CD14-positive monocyte (primary cell): ENCODE measurements around the gene BRD9. TPM values are rescaled to one million over a fixed set of nuclear protein-coding genes. Genes with fewer than 3 reads are reported as not detected.

Source experiments
- DNase-seq, 3 donors: peaks; one replicate each; pipeline ENCODE4 v3.0.0-alpha.2; 2011 to 2022
- H2AFZ ChIP-seq: 2 replicates; pipeline ENCODE4 v1.6.0; 2012; ENCODE audit warnings: mild to moderate bottlenecking, low read depth, low read length, inconsistent platforms; ENCODE audit not compliant: insufficient read depth, poor library complexity, severe bottlenecking
- H3K27ac ChIP-seq, 2 donors: 1 replicate in 1 of 2; 2 replicates in 1 of 2; pipeline ENCODE4 v1.5.1; 2012 to 2013; ENCODE audit warnings: low read length in 2 of 2, control low read depth in 1 of 2, inconsistent platforms in 1 of 2, low read depth in 1 of 2, mild to moderate bottlenecking in 1 of 2
- H3K27me3 ChIP-seq, 2 donors: one replicate each; pipeline versions ENCODE4 v1.6.0 to v1.6.1; 2011 to 2013; ENCODE audit warnings: low read length in 2 of 2; ENCODE audit not compliant: control insufficient read depth in 2 of 2, insufficient read depth in 2 of 2
- H3K36me3 ChIP-seq, 2 donors: replicated peaks in 1 of 2; 1 replicate in 1 of 2; 2 replicates in 1 of 2; pipeline versions ENCODE4 v1.5.1 to v1.6.1; 2012 to 2013; ENCODE audit warnings: low read length in 2 of 2, control low read depth in 1 of 2, inconsistent platforms in 1 of 2, mild to moderate bottlenecking in 1 of 2; ENCODE audit not compliant: insufficient read depth in 2 of 2, control insufficient read depth in 1 of 2
- H3K4me1 ChIP-seq, 2 donors: 1 replicate in 1 of 2; 2 replicates in 1 of 2; pipeline versions ENCODE4 v1.5.1 to v1.6.1; 2012 to 2013; ENCODE audit warnings: low read length in 2 of 2, control low read depth in 1 of 2, inconsistent platforms in 1 of 2, mild to moderate bottlenecking in 1 of 2, moderate library complexity in 1 of 2; ENCODE audit not compliant: insufficient read depth in 2 of 2, control insufficient read depth in 1 of 2
- H3K4me2 ChIP-seq: replicated peaks from 2 replicates; pipeline ENCODE3; 2012; ENCODE audit warnings: low read length, moderate library complexity, mild to moderate bottlenecking; ENCODE audit not compliant: poor library complexity, severe bottlenecking; ENCODE audit errors: extremely low read depth
- H3K4me3 ChIP-seq, 3 experiments: fragments of 200-600 bp in 1 of 3; sonication (generic) in 1 of 3; replicated peaks in 1 of 3; 1 replicate in 2 of 3; 2 replicates in 1 of 3; pipeline ENCODE4 v1.5.1; 2011 to 2013; ENCODE audit warnings: low read length in 3 of 3, mild to moderate bottlenecking in 3 of 3, control low read depth in 2 of 3, low read depth in 2 of 3, inconsistent platforms in 1 of 3, moderate library complexity in 1 of 3
- H3K79me2 ChIP-seq: 2 replicates; pipeline ENCODE4 v1.6.0; 2012; ENCODE audit warnings: mild to moderate bottlenecking, control low read depth, inconsistent platforms, low read length, moderate library complexity; ENCODE audit not compliant: insufficient read depth
- H3K9ac ChIP-seq: 2 replicates; pipeline ENCODE4 v1.6.0; 2017; ENCODE audit warnings: low read length, mild to moderate bottlenecking; ENCODE audit not compliant: insufficient read depth, poor library complexity, severe bottlenecking
- H3K9me3 ChIP-seq, 2 donors: replicated peaks in 1 of 2; 1 replicate in 1 of 2; 2 replicates in 1 of 2; pipeline versions ENCODE4 v1.5.1 to v1.6.1; 2012 to 2013; ENCODE audit warnings: low read length in 2 of 2, control low read depth in 1 of 2; ENCODE audit not compliant: control insufficient read depth in 1 of 2, insufficient read depth in 1 of 2
- H4K20me1 ChIP-seq: 2 replicates; pipeline ENCODE4 v1.6.0; 2012; ENCODE audit warnings: mild to moderate bottlenecking, low read length, control low read depth, moderate library complexity; ENCODE audit not compliant: insufficient read depth
- H3K27ac Mint-ChIP-seq, 7 donors: one replicate each; pipeline ENCODE4 v1.8.0; 2020; ENCODE audit warnings: mild to moderate bottlenecking in 7 of 7, mixed read lengths in 7 of 7, moderate library complexity in 6 of 7, inconsistent platforms in 2 of 7
- H3K27me3 Mint-ChIP-seq, 3 donors: one replicate each; pipeline ENCODE4 v1.8.0; 2021 to 2022; ENCODE audit warnings: low read depth in 3 of 3, mild to moderate bottlenecking in 3 of 3, mixed read lengths in 3 of 3, moderate library complexity in 3 of 3, inconsistent platforms in 1 of 3
- H3K36me3 Mint-ChIP-seq, 2 donors: one replicate each; pipeline ENCODE4 v1.8.0; 2020; ENCODE audit warnings: mixed read lengths in 2 of 2, inconsistent platforms in 1 of 2, mild to moderate bottlenecking in 1 of 2
- H3K4me1 Mint-ChIP-seq: one replicate; pipeline ENCODE4 v1.8.0; 2020; ENCODE audit warnings: mild to moderate bottlenecking, mixed read lengths
- H3K4me3 Mint-ChIP-seq, 2 donors: one replicate each; pipeline ENCODE4 v1.8.0; 2020; ENCODE audit warnings: mild to moderate bottlenecking in 2 of 2, mixed read lengths in 2 of 2, moderate library complexity in 1 of 2
- H3K9me3 Mint-ChIP-seq, 7 donors: one replicate each; pipeline ENCODE4 v1.8.0; 2020 to 2022; ENCODE audit warnings: mixed read lengths in 7 of 7, mild to moderate bottlenecking in 6 of 7, moderate library complexity in 6 of 7, inconsistent platforms in 2 of 7
- CTCF ChIP-seq: fragments of 200-600 bp; IDR thresholded peaks from one replicate; pipeline ENCODE4 v1.8.0; 2022; ENCODE audit warnings: antibody characterized with exemption, mild to moderate bottlenecking
- WGBS: methylation state at CpG from one replicate; pipeline ENCODE4 v1.1.5; 2013; ENCODE audit warnings: missing lambda C conversion rate; ENCODE audit not compliant: insufficient coverage; 5-methylcytosine and 5-hydroxymethylcytosine counted together
- intact Hi-C, 2 donors: fragments of 100-400 bp; cut with micrococcal nuclease; formaldehyde crosslinking; loops; one replicate each; pipeline versions ENCODE4 v1.15.0 to v1.15.1; 2023
- polyA plus RNA-seq, 3 donors: library from polyadenylated mRNA; depleted of rRNA in 1 of 3; unstranded in 2 of 3; stranded (reverse) in 1 of 3; fragments of 300-500 nt in 2 of 3; fragments of >200 nt in 1 of 3; fragmentation: Illumina TruSeq in 2 of 3; gene quantifications; 1 replicate in 2 of 3; 2 replicates in 1 of 3; pipeline ENCODE4 v1.2.3, GENCODE V29; 2012 to 2021

The BRD9 gene
- polyA plus RNA-seq, 3 donors = 5.3 to 22.7 (median 9.3) TPM

- peaks cover 12 to 30% of the 10 kb centered on the region in 2 donors for H3K27me3 ChIP-seq
- Mint-ChIP-seq H3K27me3 (peaks cover 33 to 40% (median 34%) of the 10 kb centered on the region in 3 donors), H3K27ac (no peak overlapping the region), H3K4me1 (peaks cover 2% of the 10 kb centered on the region), H3K9me3 (peaks cover 0 to 5% (median 0%) of the 10 kb centered on the region in 7 donors), H3K36me3 (peaks cover 0 to 7% of the 10 kb centered on the region in 2 donors), H3K4me3 (peak overlapping the region in 1 of 2 donors; percentile 75)
- H3K36me3 ChIP-seq = no peaks in the 10 kb centered on the region
- H4K20me1 ChIP-seq = no peaks in the 10 kb centered on the region
- H3K4me2 ChIP-seq = no peak overlapping the region
- TF ChIP-seq CTCF = no peak
- 63% methylated on average over 19 of the region's 30 CpGs for WGBS
- no peak overlapping the region for H2AFZ ChIP-seq
- no peak overlapping the region for H3K4me3 ChIP-seq
- intact Hi-C loops = loop anchor here (10.0 kb wide), 3 partner anchors 217 to 727 kb away; no protein-coding TSS in a partner anchor
- H3K79me2 ChIP-seq = no peaks in the 10 kb centered on the region
- H3K9ac ChIP-seq = no peak overlapping the region
- DNase-seq = no peak
- no peaks in the 10 kb centered on the region for H3K9me3 ChIP-seq
- H3K4me1 ChIP-seq = no peaks in the 10 kb centered on the region
- no peak overlapping the region for H3K27ac ChIP-seq
These were observed 34.8 kb upstream of the BRD9 start for GRCh38 chr5:927172-928015.

- DNase-seq = no peak
- Mint-ChIP-seq H3K4me3 (peak overlapping the region in 1 of 2 donors; percentile 81), H3K36me3 (peaks cover 0 to 7% of the 10 kb centered on the region in 2 donors), H3K27me3 (peaks cover 30 to 40% (median 33%) of the 10 kb centered on the region in 3 donors), H3K27ac (peak overlapping the region in 1 of 7 donors; percentile 26), H3K9me3 (peaks cover 0 to 5% (median 0%) of the 10 kb centered on the region in 7 donors), H3K4me1 (peaks cover 2% of the 10 kb centered on the region)
- WGBS = 4% methylated on average over 62 of the region's 65 CpGs
- H3K27me3 ChIP-seq = peaks cover 12 to 30% of the 10 kb centered on the region in 2 donors
- H4K20me1 ChIP-seq = no peaks in the 10 kb centered on the region
- intact Hi-C loops = loop anchor here (10.0 kb wide), 3 partner anchors 218 to 728 kb away; no protein-coding TSS in a partner anchor
- H3K9ac ChIP-seq = no peak overlapping the region
- no peaks in the 10 kb centered on the region for H3K36me3 ChIP-seq
- TF ChIP-seq CTCF = no peak
- peak overlapping the region; percentile 41 for H2AFZ ChIP-seq
- H3K4me2 ChIP-seq = peak overlapping the region; percentile 4
- no peak overlapping the region for H3K4me3 ChIP-seq
- H3K79me2 ChIP-seq = no peaks in the 10 kb centered on the region
- H3K9me3 ChIP-seq = no peaks in the 10 kb centered on the region
- no peaks in the 10 kb centered on the region for H3K4me1 ChIP-seq
- H3K27ac ChIP-seq = no peak overlapping the region
These were observed 34.0 kb upstream of the BRD9 start for GRCh38 chr5:926417-927171.
